Neutrophil (primary cell): Measurements from ENCODE around the gene AGGF1.

ENCODE experiments used
- H3K27ac ChIP-seq: fragments of 200-600 bp; sonication (generic); 2 replicates; pipeline ENCODE4 v1.5.1; 2016; ENCODE audit warnings: mild to moderate bottlenecking, moderate library complexity
- H3K27me3 ChIP-seq: fragments of 200-600 bp; sonication (generic); 2 replicates; pipeline ENCODE4 v1.6.0; 2016; ENCODE audit warnings: mild to moderate bottlenecking
- H3K36me3 ChIP-seq: fragments of 200-600 bp; sonication (generic); 2 replicates; pipeline ENCODE4 v1.5.1; 2017
- H3K4me1 ChIP-seq, 2 experiments: fragments of 200-600 bp in 1 of 2; sonication (generic) in 1 of 2; 1 replicate in 1 of 2; 2 replicates in 1 of 2; pipeline versions ENCODE4 v1.5.1 to v1.6.1; 2013 to 2016; ENCODE audit warnings: low read depth in 1 of 2, low read length in 1 of 2, mild to moderate bottlenecking in 1 of 2, moderate library complexity in 1 of 2; ENCODE audit not compliant: control insufficient read depth in 1 of 2, insufficient read depth in 1 of 2
- H3K4me3 ChIP-seq, 2 experiments: fragments of 200-600 bp in 1 of 2; sonication (generic) in 1 of 2; 1 replicate in 1 of 2; 2 replicates in 1 of 2; pipeline ENCODE4 v1.5.1; 2013 to 2016; ENCODE audit warnings: low read depth in 1 of 2, low read length in 1 of 2, mild to moderate bottlenecking in 1 of 2, moderate library complexity in 1 of 2
- H3K9me3 ChIP-seq: fragments of 200-600 bp; sonication (generic); 2 replicates; pipeline ENCODE4 v1.5.1; 2016
- CTCF ChIP-seq: fragments of 200-600 bp; sonication (generic); IDR thresholded peaks from 2 replicates; pipeline ENCODE4 v1.5.1; 2016; ENCODE audit warnings: antibody characterized with exemption

The AGGF1 gene

GRCh38 chr5:77080905-77081304 lies 50.7 kb downstream of the AGGF1 start:
- Histone ChIP-seq H3K4me3 (no peak overlapping the region), H3K27ac (no peak overlapping the region), H3K27me3 (peaks cover 4% of the 10 kb centered on the region), H3K9me3 (no peaks in the 10 kb centered on the region), H3K36me3 (no peaks in the 10 kb centered on the region), H3K4me1 (peaks cover 6 to 9% of the 10 kb centered on the region in 2 experiments)
- no peak for TF ChIP-seq CTCF

- H3K4me1 ChIP-seq: peaks cover 11 to 15% of the 10 kb centered on the region in 2 experiments
- TF ChIP-seq CTCF: no peak
- no peak overlapping the region for H3K27ac ChIP-seq
- H3K27me3 ChIP-seq: peaks cover 18% of the 10 kb centered on the region
- no peaks in the 10 kb centered on the region for H3K36me3 ChIP-seq
- H3K4me3 ChIP-seq: no peak overlapping the region
- no peaks in the 10 kb centered on the region for H3K9me3 ChIP-seq
Measured at GRCh38 chr5:77082280-77082679, 52.1 kb downstream of the AGGF1 start.

DNA sequence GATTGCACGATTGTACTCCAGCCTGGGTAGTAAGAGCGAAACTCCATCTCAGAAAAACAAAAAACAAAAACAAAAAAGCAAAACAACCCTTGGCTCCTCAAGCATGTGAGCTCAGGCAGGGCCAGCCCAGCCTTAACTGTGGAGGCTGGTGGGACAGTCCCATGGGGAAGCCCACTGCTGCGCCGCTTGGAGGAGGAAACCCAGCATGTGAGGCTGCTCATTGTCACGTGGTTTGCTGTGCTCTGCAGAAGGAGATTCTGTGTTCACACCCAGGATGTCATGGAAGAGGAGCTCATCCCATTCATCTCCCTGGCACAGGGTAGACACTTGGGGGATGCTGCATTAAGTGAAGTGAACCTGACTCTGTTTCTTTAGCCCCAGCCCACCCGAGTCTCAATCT lies 52.9 kb downstream of the AGGF1 start:
- Histone ChIP-seq H3K9me3 (no peaks in the 10 kb centered on the region), H3K4me1 (peaks cover 17 to 20% of the 10 kb centered on the region in 2 experiments), H3K4me3 (no peak overlapping the region), H3K27me3 (peaks cover 26% of the 10 kb centered on the region), H3K27ac (no peak overlapping the region), H3K36me3 (no peaks in the 10 kb centered on the region)
- no peak for TF ChIP-seq CTCF

GRCh38 chr5:77086368-77086688 lies 56.1 kb downstream of the AGGF1 start:
- no peaks in the 10 kb centered on the region for H3K36me3 ChIP-seq
- no peak for TF ChIP-seq CTCF
- H3K4me3 ChIP-seq: peak overlapping the region; percentile 61 to 70
- H3K9me3 ChIP-seq: no peaks in the 10 kb centered on the region
- H3K27ac ChIP-seq: no peak overlapping the region
- H3K4me1 ChIP-seq: peaks cover 17 to 20% of the 10 kb centered on the region in 2 experiments
- peaks cover 27% of the 10 kb centered on the region for H3K27me3 ChIP-seq

- H3K9me3 ChIP-seq: no peaks in the 10 kb centered on the region
- peak within 1 kb of the TSS; percentile 61 to 70 for H3K4me3 ChIP-seq
- peaks cover 27% of the 10 kb centered on the region for H3K27me3 ChIP-seq
- peak within 1 kb of the TSS; percentile 5 for H3K27ac ChIP-seq
- no peak for TF ChIP-seq CTCF
- H3K36me3 ChIP-seq: no peaks in the 10 kb centered on the region
- H3K4me1 ChIP-seq: peaks cover 17 to 20% of the 10 kb centered on the region in 2 experiments
Measured at GRCh38 chr5:77086689-77087483, 56.7 kb downstream of the AGGF1 start, which contains the start of gene ZBED3. TSS of gene ZBED3 (minus strand) at chr5:77087285. CDS start at chr5:77077878, 9,407 bp downstream.
